Neural progenitor cell (in vitro differentiated cells): ENCODE results near the gene GPRC5A.

ENCODE experiments used
- EZH2 ChIP-seq: fragments of 200-600 bp; sonication (generic); IDR thresholded peaks from 2 replicates; pipeline ENCODE4 v1.6.1; 2017; ENCODE audit warnings: antibody characterized with exemption, mild to moderate bottlenecking, moderate library complexity
- TF ChIP-seq, protein P1 (sequence below): fragments of 200-600 bp; sonication (generic); IDR thresholded peaks from 2 replicates; pipeline ENCODE4 v1.5.1; 2017; ENCODE audit warnings: antibody characterized with exemption, mild to moderate bottlenecking

DNA sequence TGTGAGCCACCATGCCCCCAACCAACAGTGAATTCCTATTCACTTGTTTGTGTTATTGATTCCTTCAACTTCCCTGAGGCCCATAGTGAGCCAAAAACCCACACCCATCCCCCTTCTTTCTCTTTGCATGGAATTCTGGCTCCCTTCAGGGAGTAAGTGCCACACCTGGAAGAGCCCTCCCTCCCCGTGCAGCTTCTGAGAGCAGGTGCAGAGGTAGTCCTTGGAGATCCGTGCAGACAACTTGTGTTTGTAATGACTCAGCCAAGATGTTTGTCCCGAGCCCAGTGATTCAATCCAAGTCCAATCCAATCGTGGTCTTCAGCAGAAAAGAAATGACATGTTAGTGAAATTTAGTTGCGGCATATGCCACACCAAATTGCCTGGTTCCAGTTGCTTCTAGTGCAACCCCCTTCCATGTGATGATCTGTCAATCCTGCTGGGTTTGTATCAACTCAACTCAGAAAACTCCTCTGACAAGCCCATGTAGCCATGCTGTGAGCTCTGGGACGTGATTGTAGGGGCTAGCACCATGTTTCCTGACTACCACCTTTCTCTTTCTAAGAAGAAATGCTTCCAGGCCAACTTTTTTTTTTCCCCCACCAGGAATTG is 27.5 kb downstream of the GPRC5A start:
- TF ChIP-seq, protein P1, sequence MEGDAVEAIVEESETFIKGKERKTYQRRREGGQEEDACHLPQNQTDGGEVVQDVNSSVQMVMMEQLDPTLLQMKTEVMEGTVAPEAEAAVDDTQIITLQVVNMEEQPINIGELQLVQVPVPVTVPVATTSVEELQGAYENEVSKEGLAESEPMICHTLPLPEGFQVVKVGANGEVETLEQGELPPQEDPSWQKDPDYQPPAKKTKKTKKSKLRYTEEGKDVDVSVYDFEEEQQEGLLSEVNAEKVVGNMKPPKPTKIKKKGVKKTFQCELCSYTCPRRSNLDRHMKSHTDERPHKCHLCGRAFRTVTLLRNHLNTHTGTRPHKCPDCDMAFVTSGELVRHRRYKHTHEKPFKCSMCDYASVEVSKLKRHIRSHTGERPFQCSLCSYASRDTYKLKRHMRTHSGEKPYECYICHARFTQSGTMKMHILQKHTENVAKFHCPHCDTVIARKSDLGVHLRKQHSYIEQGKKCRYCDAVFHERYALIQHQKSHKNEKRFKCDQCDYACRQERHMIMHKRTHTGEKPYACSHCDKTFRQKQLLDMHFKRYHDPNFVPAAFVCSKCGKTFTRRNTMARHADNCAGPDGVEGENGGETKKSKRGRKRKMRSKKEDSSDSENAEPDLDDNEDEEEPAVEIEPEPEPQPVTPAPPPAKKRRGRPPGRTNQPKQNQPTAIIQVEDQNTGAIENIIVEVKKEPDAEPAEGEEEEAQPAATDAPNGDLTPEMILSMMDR = no peak
- TF ChIP-seq EZH2 = no peak
